Psoas muscle (tissue), 8 donors: ENCODE results near the gene ARAP2. TPM values are rescaled to one million over a fixed set of nuclear protein-coding genes. Genes with fewer than 3 reads are reported as not detected.

ENCODE experiments used
- ATAC-seq, 4 donors: fragments of 200-7000 bp; cut with Tn5 transposase; one replicate each; pipeline ENCODE4 v1.9.1; 2020; ENCODE audit warnings: moderate library complexity in 3 of 4, mild to moderate bottlenecking in 2 of 4
- DNase-seq, 2 donors: peaks; one replicate each; pipeline ENCODE4 v3.0.0-alpha.2; 2020
- H3K27ac ChIP-seq: fragments of 200-600 bp; one replicate; pipeline ENCODE4 v1.8.0; 2022
- H3K27me3 ChIP-seq, 3 donors: fragments of 200-600 bp in 1 of 3; one replicate each; pipeline versions ENCODE4 v1.6.1 to v1.8.0; 2013 to 2022; ENCODE audit warnings: low read length in 2 of 3, mild to moderate bottlenecking in 2 of 3, moderate library complexity in 1 of 3; ENCODE audit not compliant: insufficient read depth in 3 of 3
- H3K36me3 ChIP-seq, 2 donors: fragments of 200-600 bp in 1 of 2; one replicate each; pipeline versions ENCODE4 v1.6.1 to v1.8.0; 2013 to 2022; ENCODE audit warnings: low read depth in 1 of 2, mild to moderate bottlenecking in 1 of 2, moderate library complexity in 1 of 2; ENCODE audit not compliant: insufficient read depth in 1 of 2
- H3K4me1 ChIP-seq: fragments of 200-600 bp; one replicate; pipeline ENCODE4 v1.8.0; 2022
- H3K4me3 ChIP-seq: fragments of 200-600 bp; one replicate; pipeline ENCODE4 v1.8.0; 2022; ENCODE audit warnings: mild to moderate bottlenecking
- H3K9me3 ChIP-seq: fragments of 200-600 bp; one replicate; pipeline ENCODE4 v1.8.0; 2022
- CTCF ChIP-seq: fragments of 200-600 bp; IDR thresholded peaks from one replicate; pipeline ENCODE4 v1.8.0; 2022; ENCODE audit warnings: antibody characterized with exemption
- WGBS, 3 donors: extraction: QIAGEN DNeasy Blood & Tissue Kit; methylation state at CpG; one replicate each; pipeline versions ENCODE4 v1.1.6 to v1.1.7; 2013; 5-methylcytosine and 5-hydroxymethylcytosine counted together
- intact Hi-C, 2 donors: fragments of 100-400 bp; cut with DNase I; formaldehyde crosslinking; loops; one replicate each; pipeline versions ENCODE4 v1.11.0 to v1.14.2; 2022
- polyA plus RNA-seq, 3 donors: library from polyadenylated mRNA; stranded (reverse); fragments of 200-250 nt; gene quantifications; one replicate each; pipeline ENCODE4 v1.2.3, GENCODE V29; 2013
- total RNA-seq, 4 donors: library from RNA; stranded (reverse); fragmentation: NEBNext Ultra II Directional in 2 of 4; extraction: Animal tissue kit (Norgen Biotek cat#: 25700) in 2 of 4; gene quantifications; one replicate each; pipeline versions ENCODE4 v1.2.1 to v1.2.4, GENCODE V29; 2021 to 2023
- donor health status: healthy with polysubstance abuse.
- donor health status: DM: no; HTN: no; CAD: no; lungs with moderate emphysema.
- donor health status: Bipolar disorder and iron deficiency.
- donor health status: healthy.
- donor health status: DM: yes; HTN: yes; CAD: no.
- donor health status: DM: no; HTN: no; CAD: no.
- donor health status: DM: no; HTN: no; CAD: no.
- donor health status: DM: yes; HTN: yes; CAD: no.

ARAP2 gene
- total and polyA plus RNA-seq, 7 donors = 0.11 to 2.7 (median 1.4) TPM

GRCh38 chr4:36255577-36255976 lies 11.3 kb upstream of the ARAP2 start:
- no peak for TF ChIP-seq CTCF
- Histone ChIP-seq H3K4me3 (no peak overlapping the region), H3K36me3 (no peaks in the 10 kb centered on the region), H3K4me1 (no peaks in the 10 kb centered on the region), H3K27ac (no peak overlapping the region), H3K27me3 (no peaks in the 10 kb centered on the region), H3K9me3 (no peaks in the 10 kb centered on the region)
- DNase-seq (no peak), ATAC-seq (no peak)
- WGBS, 3 donors = 69 to 75% (median 72%) methylated on average over 2 of the region's 2 CpGs
- intact Hi-C loops = no loop called here

GRCh38 chr4:36254371-36254770 lies 10.1 kb upstream of the ARAP2 start:
- no peak for TF ChIP-seq CTCF
- Histone ChIP-seq H3K4me3 (no peak overlapping the region), H3K36me3 (no peaks in the 10 kb centered on the region), H3K4me1 (no peaks in the 10 kb centered on the region), H3K27ac (no peak overlapping the region), H3K9me3 (no peaks in the 10 kb centered on the region), H3K27me3 (no peaks in the 10 kb centered on the region)
- 86 to 87% (median 87%) methylated on average over 2 of the region's 2 CpGs for WGBS, 3 donors
- no peak for ATAC-seq
- no peak for DNase-seq
- intact Hi-C loops = no loop called here

GRCh38 chr4:36251983-36252382 lies 7.7 kb upstream of the ARAP2 start:
- DNase-seq = no peak
- peaks cover 0 to 2% (median 0%) of the 10 kb centered on the region in 3 donors for H3K27me3 ChIP-seq
- no peak overlapping the region for H3K27ac ChIP-seq
- no peak overlapping the region for H3K4me3 ChIP-seq
- ATAC-seq = no peak
- WGBS, 3 donors = 50 to 82% (median 81%) methylated on average over 2 of the region's 2 CpGs
- no peaks in the 10 kb centered on the region for H3K9me3 ChIP-seq
- no peaks in the 10 kb centered on the region for H3K4me1 ChIP-seq
- no peaks in the 10 kb centered on the region for H3K36me3 ChIP-seq
- TF ChIP-seq CTCF = no peak
- intact Hi-C loops = no loop called here

- 87 to 93% (median 91%) methylated on average over 1 of the region's 1 CpG for WGBS, 3 donors
- intact Hi-C loops = no loop called here
Observed at GRCh38 chr4:36249610-36250009, 5.3 kb upstream of the ARAP2 start.

More at GRCh38 chr4:36249610-36250009, 5.3 kb upstream of the ARAP2 start:
- no peak for TF ChIP-seq CTCF
- DNase-seq (no peak), ATAC-seq (no peak)
- Histone ChIP-seq H3K36me3 (no peaks in the 10 kb centered on the region), H3K4me1 (no peaks in the 10 kb centered on the region), H3K27me3 (peaks cover 0 to 6% (median 2%) of the 10 kb centered on the region in 3 donors), H3K9me3 (no peaks in the 10 kb centered on the region), H3K4me3 (no peak overlapping the region), H3K27ac (no peak overlapping the region)
